HG03521 (cell line): ENCODE data around the gene PIPOX.

Experiments used
- ATAC-seq: cut with Tn5 transposase; IDR thresholded peaks from one replicate; pipeline ENCODE4 v1.9.1; 2021; ENCODE audit warnings: mild to moderate bottlenecking, moderate library complexity; ENCODE audit not compliant: unreplicated experiment

PIPOX gene

GRCh38 chr17:29019475-29020181 is 23.3 kb upstream of the PIPOX start:
- ATAC-seq = no peak

GRCh38 chr17:29020576-29020975 is 22.4 kb upstream of the PIPOX start:
- no peak for ATAC-seq

- no peak for ATAC-seq
Measured at GRCh38 chr17:29021226-29021625, 21.7 kb upstream of the PIPOX start.

- ATAC-seq = no peak
Measured at GRCh38 chr17:29022074-29022473, 20.9 kb upstream of the PIPOX start.

- ATAC-seq = no peak
Measured at GRCh38 chr17:29024316-29024952, 18.5 kb upstream of the PIPOX start.

GRCh38 chr17:29031488-29031887 is 11.5 kb upstream of the PIPOX start:
- ATAC-seq = no peak

GRCh38 chr17:29032013-29032856 is 10.7 kb upstream of the PIPOX start:
- ATAC-seq = no peak

GRCh38 chr17:29032857-29033197 is 10.1 kb upstream of the PIPOX start:
- no peak for ATAC-seq

- no peak for ATAC-seq
Measured at GRCh38 chr17:29034510-29034909, 8.4 kb upstream of the PIPOX start.

- no peak for ATAC-seq
Measured at GRCh38 chr17:29036584-29036983, 6.4 kb upstream of the PIPOX start.

GRCh38 chr17:29037739-29038084 is 5.2 kb upstream of the PIPOX start:
- ATAC-seq = no peak

- no peak for ATAC-seq
Measured at GRCh38 chr17:29038085-29038795, 4.7 kb upstream of the PIPOX start.

- no peak for ATAC-seq
Measured at GRCh38 chr17:29039764-29040598, 3.0 kb upstream of the PIPOX start.

- ATAC-seq = no peak
Measured at GRCh38 chr17:29041091-29041490, 1.9 kb upstream of the PIPOX start.

GRCh38 chr17:29041571-29041970 is 1.4 kb upstream of the PIPOX start:
- no peak for ATAC-seq

GRCh38 chr17:29042026-29042678 is 789 bp upstream of the PIPOX start:
- ATAC-seq = no peak

- ATAC-seq = no peak
Measured at GRCh38 chr17:29043539-29044145, 701 bp downstream of the PIPOX start.

GRCh38 chr17:29045026-29045425 is 2.1 kb downstream of the PIPOX start:
- ATAC-seq = no peak

- no peak for ATAC-seq
Measured at GRCh38 chr17:29045734-29046472, 3.0 kb downstream of the PIPOX start.
